Measurements from ENCODE around the gene FRMD1.

- TF ChIP-seq, protein P1, sequence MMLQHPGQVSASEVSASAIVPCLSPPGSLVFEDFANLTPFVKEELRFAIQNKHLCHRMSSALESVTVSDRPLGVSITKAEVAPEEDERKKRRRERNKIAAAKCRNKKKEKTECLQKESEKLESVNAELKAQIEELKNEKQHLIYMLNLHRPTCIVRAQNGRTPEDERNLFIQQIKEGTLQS (IDR thresholded peaks at IDR 0.05; ENCODE audit: insufficient read depth, low read depth, low read length), result no peak
- no peak for TF ChIP-seq EP300 (IDR thresholded peaks at IDR 0.05; ENCODE audit: borderline replicate concordance in 1 of 2, low read depth in 2 of 2, low read length in 2 of 2)
- no peak for TF ChIP-seq POLR2A (IDR thresholded peaks at IDR 0.05; ENCODE audit: control extremely low read depth in 1 of 2, low read depth in 2 of 2, low read length in 2 of 2)
- TF ChIP-seq, protein P2, sequence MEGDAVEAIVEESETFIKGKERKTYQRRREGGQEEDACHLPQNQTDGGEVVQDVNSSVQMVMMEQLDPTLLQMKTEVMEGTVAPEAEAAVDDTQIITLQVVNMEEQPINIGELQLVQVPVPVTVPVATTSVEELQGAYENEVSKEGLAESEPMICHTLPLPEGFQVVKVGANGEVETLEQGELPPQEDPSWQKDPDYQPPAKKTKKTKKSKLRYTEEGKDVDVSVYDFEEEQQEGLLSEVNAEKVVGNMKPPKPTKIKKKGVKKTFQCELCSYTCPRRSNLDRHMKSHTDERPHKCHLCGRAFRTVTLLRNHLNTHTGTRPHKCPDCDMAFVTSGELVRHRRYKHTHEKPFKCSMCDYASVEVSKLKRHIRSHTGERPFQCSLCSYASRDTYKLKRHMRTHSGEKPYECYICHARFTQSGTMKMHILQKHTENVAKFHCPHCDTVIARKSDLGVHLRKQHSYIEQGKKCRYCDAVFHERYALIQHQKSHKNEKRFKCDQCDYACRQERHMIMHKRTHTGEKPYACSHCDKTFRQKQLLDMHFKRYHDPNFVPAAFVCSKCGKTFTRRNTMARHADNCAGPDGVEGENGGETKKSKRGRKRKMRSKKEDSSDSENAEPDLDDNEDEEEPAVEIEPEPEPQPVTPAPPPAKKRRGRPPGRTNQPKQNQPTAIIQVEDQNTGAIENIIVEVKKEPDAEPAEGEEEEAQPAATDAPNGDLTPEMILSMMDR (IDR thresholded peaks at IDR 0.05; ENCODE audit: control extremely low read depth in 1 of 3, insufficient read depth in 1 of 3, low read depth in 1 of 3, low read length in 3 of 3), result no peak
- TF ChIP-seq HDAC2 (IDR thresholded peaks at IDR 0.05; ENCODE audit: borderline replicate concordance in 1 of 2, low read depth in 2 of 2, low read length in 2 of 2), result no peak
- no peak for TF ChIP-seq SRF (IDR thresholded peaks at IDR 0.05; ENCODE audit: low read depth, low read length)
- no peak for TF ChIP-seq NANOG (IDR thresholded peaks at IDR 0.05; ENCODE audit: insufficient read depth, low read depth, low read length, poor library complexity, severe bottlenecking)
- no peak for TF ChIP-seq SP1 (IDR thresholded peaks at IDR 0.05; ENCODE audit: low read depth, low read length)
- TF ChIP-seq KDM5A (IDR thresholded peaks at IDR 0.05; ENCODE audit: low read length), result no peak
Measured at GRCh38 chr6:168018664-168019063, 60.3 kb downstream of the FRMD1 start.
